Right hindlimb (tissue), 1 donor: ENCODE measurements around the gene ROR2.

Source experiments
- DNase-seq: peaks from one replicate; pipeline ENCODE4 v3.0.0-alpha.2; 2018

ROR2 gene

DNA sequence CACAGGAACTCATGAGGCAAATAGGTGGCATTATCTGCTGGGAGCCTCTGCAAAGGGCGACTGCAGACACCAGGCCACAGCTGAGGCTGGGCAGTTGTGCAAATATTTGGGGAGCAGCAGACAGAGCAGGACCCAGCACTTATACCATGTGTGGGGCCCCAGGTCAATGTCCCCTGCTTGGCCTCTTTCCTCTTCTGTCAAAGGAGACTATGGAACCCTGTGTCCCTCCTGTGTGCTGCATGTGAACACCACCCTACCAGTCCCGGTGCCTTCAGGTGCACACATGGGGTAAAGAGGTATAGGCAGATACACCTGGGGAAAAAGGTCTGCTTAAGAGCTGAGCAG is 50.8 kb downstream of the ROR2 start:
- no peak for DNase-seq

GRCh38 chr9:91898451-91899218 is 51.4 kb downstream of the ROR2 start:
- no peak for DNase-seq

- no peak for DNase-seq
Measured at GRCh38 chr9:91897201-91897600, 52.8 kb downstream of the ROR2 start.

DNA sequence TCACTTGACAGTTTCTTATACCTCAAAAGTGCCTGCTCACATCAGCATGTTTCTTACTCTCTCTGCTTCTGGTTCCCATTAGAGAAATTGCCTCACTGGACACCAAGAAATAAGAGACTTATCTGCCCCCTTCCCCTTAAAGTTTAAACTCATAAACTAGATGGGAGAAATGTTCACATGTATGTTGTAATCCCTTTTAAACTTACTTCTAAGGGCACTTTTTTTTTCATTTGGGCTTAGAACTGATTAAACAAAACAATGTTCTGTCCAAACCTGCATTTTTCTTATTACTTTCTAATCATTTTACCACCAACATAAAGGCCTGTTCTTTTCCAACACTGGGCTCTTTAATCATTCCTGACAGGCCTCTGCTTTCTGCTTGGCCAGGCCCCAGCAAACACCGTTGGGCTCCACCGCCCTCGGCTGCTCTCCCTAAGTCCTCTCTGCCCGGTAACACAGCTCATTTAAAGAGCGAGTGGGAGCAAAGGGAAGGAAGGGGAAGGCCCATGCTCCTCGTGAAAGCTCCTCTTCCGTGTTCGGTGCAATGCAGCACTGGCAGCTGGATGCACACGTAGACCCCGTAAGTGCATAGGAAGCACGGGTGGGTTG is 53.4 kb downstream of the ROR2 start:
- peak; percentile 54 for DNase-seq

DNA sequence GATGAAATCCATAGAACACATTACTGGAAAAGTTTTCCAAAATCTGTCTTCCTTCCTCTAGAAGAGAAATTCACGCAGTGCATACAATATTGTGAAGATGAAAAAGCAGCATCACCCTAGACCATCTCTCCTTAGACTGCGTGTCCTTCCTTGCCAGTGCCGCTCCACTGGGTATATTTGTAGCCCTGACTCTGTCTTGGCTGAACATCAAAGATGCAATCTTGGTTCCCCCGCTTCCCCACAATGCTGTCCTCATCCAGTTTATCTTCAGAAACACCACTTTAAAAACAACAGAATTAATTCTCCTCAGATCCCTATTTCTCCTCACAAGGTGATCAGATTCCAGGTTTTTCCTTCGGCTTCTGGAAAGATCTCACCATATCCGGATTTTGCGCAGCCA is 53.9 kb downstream of the ROR2 start:
- no peak for DNase-seq

GRCh38 chr9:91894536-91894935 is 55.5 kb downstream of the ROR2 start:
- DNase-seq: no peak

DNA sequence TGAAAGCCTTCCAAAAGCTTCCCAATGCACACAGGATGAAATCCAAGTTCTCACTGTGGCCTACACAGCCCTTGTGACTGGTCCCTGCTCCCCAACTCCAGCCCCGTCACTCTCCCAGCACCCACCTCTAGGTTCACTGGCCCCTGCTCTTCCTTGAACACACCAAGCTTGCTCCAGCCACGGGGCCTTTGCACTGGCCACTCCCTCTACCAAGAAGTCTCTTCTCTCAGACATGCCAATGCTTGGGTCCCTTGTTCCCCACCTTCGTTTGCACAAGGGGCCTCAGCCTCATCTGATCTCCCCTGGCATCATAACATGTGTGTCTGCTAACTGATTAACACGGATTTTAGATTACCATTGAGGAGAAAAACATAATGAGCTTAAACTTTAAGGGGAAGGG is 56.0 kb downstream of the ROR2 start:
- DNase-seq: no peak

GRCh38 chr9:91891915-91892314 is 58.1 kb downstream of the ROR2 start:
- no peak for DNase-seq

DNA sequence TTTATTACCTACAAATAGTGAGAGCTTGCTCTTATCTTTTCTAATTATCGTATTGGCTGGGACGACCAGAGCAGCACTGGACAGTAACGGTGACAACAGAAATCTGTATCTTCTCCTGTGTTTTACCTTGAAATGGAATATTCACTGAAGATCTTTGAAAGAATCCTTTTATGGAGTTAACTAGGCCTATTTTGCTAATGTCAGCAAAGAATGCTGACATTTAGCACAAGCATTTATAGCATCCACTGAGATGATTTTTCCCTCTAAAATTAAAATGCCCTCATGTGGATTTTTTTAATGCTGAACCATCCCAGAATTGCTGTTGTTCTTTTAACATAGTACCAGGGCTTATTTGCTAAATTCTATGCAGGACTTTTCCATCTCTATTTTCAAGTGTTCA is 59.4 kb downstream of the ROR2 start:
- no peak for DNase-seq

- no peak for DNase-seq
Measured at GRCh38 chr9:91889161-91889911, 60.7 kb downstream of the ROR2 start.

GRCh38 chr9:91886414-91887076 is 63.5 kb downstream of the ROR2 start:
- no peak for DNase-seq

- DNase-seq: no peak
Measured at GRCh38 chr9:91885746-91886413, 64.1 kb downstream of the ROR2 start.

DNA sequence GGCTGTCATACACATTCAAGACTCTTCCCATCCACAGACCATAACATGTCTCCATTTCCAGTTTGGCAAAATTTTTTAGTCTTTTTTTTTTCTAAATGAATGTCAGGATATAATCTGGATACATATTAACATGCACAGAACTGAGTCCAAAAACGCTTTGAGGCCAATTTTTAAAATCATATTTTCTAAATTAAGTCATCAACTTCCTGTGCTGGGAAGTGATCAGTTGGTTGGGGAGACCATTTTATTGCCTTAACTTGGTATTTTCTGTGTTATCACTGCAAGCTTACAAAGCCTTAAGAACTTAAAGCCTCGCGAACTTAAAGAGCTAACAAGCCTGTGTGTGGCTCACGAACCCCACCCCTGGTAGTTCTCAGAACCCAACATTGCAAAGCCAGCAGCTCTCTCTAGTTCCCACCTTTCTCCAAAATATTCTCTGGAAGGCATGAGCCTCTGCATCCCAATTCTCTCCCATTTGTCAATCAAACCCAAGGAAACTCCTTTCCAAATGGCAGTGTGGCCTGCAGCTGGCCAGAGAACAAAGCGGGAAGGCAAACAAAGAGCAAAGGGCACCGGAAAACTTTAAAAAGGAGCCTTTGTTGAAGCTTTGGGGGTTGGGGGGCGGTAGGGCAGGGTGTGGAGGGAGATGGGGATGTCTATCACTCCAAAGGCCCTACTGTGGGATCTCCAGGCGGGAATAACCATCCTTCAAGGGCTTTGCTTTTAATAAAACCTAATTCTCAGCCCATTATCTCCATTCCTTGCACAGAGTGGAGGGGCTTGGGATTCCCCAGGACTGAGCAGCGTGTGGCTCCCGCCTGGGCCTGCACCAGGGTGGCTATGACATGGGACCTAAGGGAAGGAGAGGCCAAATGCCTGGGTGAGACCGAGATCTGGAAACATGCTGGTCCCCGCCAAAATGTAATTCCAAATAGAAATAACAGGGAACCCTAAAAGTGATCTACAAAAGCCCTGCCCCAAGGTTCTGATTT is 65.0 kb downstream of the ROR2 start:
- no peak for DNase-seq

- no peak for DNase-seq
Measured at GRCh38 chr9:91884153-91884552, 65.9 kb downstream of the ROR2 start.

GRCh38 chr9:91883503-91883902 is 66.5 kb downstream of the ROR2 start:
- no peak for DNase-seq

GRCh38 chr9:91882627-91883026 is 67.4 kb downstream of the ROR2 start:
- DNase-seq: no peak

DNA sequence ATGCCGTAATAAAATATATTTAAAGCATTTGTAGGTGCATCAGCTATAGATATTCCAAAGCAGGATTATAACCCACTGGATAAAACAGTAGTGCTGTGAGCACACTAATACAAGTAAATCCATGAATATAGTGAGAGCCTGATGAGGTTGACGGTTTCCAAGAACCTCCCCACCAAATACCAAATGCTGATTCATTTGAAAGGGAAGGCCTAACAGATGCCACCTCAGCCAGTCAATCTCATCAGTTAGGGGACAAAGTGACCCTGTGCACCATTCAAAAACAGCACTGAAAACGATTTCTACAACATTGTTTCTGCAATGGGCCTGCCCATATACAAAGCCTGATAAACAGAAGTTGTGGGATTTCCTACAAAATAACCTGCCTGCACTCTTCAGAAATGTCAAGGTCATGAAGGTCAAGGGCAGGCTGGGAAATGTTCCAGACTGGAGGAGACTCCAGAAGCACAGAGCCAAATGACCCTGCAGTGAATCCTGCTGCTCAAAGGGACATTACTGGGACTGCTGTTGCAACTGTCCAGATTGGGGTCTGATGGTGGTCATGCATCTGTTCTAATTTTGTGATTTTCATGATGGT is 69.6 kb downstream of the ROR2 start:
- DNase-seq: no peak

GRCh38 chr9:91879231-91879630 is 70.8 kb downstream of the ROR2 start:
- no peak for DNase-seq

- peak; percentile 75 for DNase-seq
Measured at GRCh38 chr9:91873637-91874051, 76.4 kb downstream of the ROR2 start.

GRCh38 chr9:91868732-91869391 is 81.2 kb downstream of the ROR2 start:
- no peak for DNase-seq

DNA sequence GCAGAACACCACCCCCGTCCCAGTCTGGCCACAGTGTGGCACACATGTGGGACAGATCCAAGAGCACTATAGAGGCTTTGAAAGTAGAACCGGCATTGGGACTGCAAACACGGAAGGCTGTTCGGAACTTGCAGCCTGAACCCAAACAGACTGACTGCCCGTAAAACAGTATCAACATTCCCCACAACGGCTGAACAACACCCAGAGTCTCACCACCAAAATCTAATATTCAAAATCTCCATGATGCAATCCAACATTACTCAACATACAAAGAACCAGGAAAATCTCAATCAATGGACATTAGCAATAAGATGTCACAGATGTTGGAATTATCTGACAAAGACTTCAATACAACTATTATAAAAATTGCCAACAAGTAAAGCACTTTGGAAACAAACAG is 82.3 kb downstream of the ROR2 start:
- no peak for DNase-seq
